Mesenchymal stem cell (in vitro differentiated cells and primary cell): ENCODE data around the gene PML.

Experiments
- DNase-seq: peaks from one replicate; pipeline ENCODE4 v3.0.0-alpha.2; 2013
- H2AFZ ChIP-seq: one replicate; pipeline ENCODE4 v1.6.1; 2013; ENCODE audit warnings: low read depth, mild to moderate bottlenecking, control low read depth, inconsistent platforms, low read length, moderate library complexity
- H2AK5ac ChIP-seq: 2 replicates; pipeline ENCODE4 v1.6.1; 2013; ENCODE audit warnings: low read length, moderate library complexity, mild to moderate bottlenecking, inconsistent platforms; ENCODE audit not compliant: severe bottlenecking
- H2BK120ac ChIP-seq: one replicate; pipeline ENCODE4 v1.6.1; 2013; ENCODE audit warnings: low read depth, mild to moderate bottlenecking, inconsistent platforms, low read length, moderate library complexity
- H2BK12ac ChIP-seq, 2 experiments: one replicate each; pipeline ENCODE4 v1.6.1; 2013; ENCODE audit warnings: inconsistent platforms in 2 of 2, low read length in 2 of 2, mild to moderate bottlenecking in 2 of 2, moderate library complexity in 2 of 2, control low read depth in 1 of 2
- H2BK15ac ChIP-seq: one replicate; pipeline ENCODE4 v1.6.1; 2013; ENCODE audit warnings: mild to moderate bottlenecking, low read depth, inconsistent platforms; ENCODE audit not compliant: poor library complexity, severe bottlenecking
- H2BK5ac ChIP-seq: 2 replicates; pipeline ENCODE4 v1.6.1; 2013; ENCODE audit warnings: low read depth, mild to moderate bottlenecking, low read length, control low read depth, inconsistent platforms; ENCODE audit not compliant: poor library complexity, severe bottlenecking
- H3K14ac ChIP-seq, 2 experiments: one replicate each; pipeline ENCODE4 v1.6.1; 2013; ENCODE audit warnings: inconsistent platforms in 2 of 2, low read length in 2 of 2, control low read depth in 1 of 2, mild to moderate bottlenecking in 1 of 2, moderate library complexity in 1 of 2
- H3K18ac ChIP-seq, 2 experiments: one replicate each; pipeline ENCODE4 v1.6.1; 2013; ENCODE audit warnings: inconsistent platforms in 2 of 2, low read length in 2 of 2, control low read depth in 1 of 2, low read depth in 1 of 2, mild to moderate bottlenecking in 1 of 2
- H3K23ac ChIP-seq, 2 experiments: one replicate each; pipeline ENCODE4 v1.6.1; 2013; ENCODE audit warnings: inconsistent platforms in 2 of 2, low read length in 2 of 2, mild to moderate bottlenecking in 2 of 2, moderate library complexity in 2 of 2, control low read depth in 1 of 2
- H3K27ac ChIP-seq: 2 replicates; pipeline ENCODE4 v1.5.1; 2013; ENCODE audit warnings: mild to moderate bottlenecking, moderate library complexity, low read length, control low read depth, inconsistent platforms; ENCODE audit not compliant: poor library complexity, severe bottlenecking
- H3K27me3 ChIP-seq, 2 experiments: 2 replicates each; pipeline versions ENCODE4 v1.6.1 to v1.7.0; 2013; ENCODE audit warnings: low read length in 2 of 2, mild to moderate bottlenecking in 2 of 2, moderate library complexity in 2 of 2, control low read depth in 1 of 2, inconsistent platforms in 1 of 2; ENCODE audit not compliant: control insufficient read depth in 1 of 2, insufficient read depth in 1 of 2
- H3K36me3 ChIP-seq, 2 experiments: 2 replicates each; pipeline versions ENCODE4 v1.6.1 to v1.7.0; 2013; ENCODE audit warnings: low read length in 2 of 2, control low read depth in 1 of 2, inconsistent platforms in 1 of 2, low read depth in 1 of 2, mild to moderate bottlenecking in 1 of 2; ENCODE audit not compliant: insufficient read depth in 2 of 2, control insufficient read depth in 1 of 2
- H3K4ac ChIP-seq, 2 experiments: one replicate each; pipeline ENCODE4 v1.6.1; 2013; ENCODE audit warnings: inconsistent platforms in 2 of 2, low read length in 2 of 2, mild to moderate bottlenecking in 2 of 2, moderate library complexity in 2 of 2, control low read depth in 1 of 2, low read depth in 1 of 2
- H3K4me1 ChIP-seq: 2 replicates; pipeline ENCODE4 v1.6.1; 2013; ENCODE audit warnings: low read depth, low read length, control low read depth; ENCODE audit not compliant: control insufficient read depth, insufficient read depth
- H3K4me2 ChIP-seq: 2 replicates; pipeline ENCODE4 v1.6.1; 2013; ENCODE audit warnings: low read length, mild to moderate bottlenecking, inconsistent platforms; ENCODE audit not compliant: poor library complexity, severe bottlenecking
- H3K4me3 ChIP-seq, 2 experiments: 2 replicates each; pipeline versions ENCODE4 v1.5.1 to v1.7.0; 2013; ENCODE audit warnings: low read length in 2 of 2, mild to moderate bottlenecking in 2 of 2, control low read depth in 1 of 2, low read depth in 1 of 2; ENCODE audit not compliant: insufficient read depth in 1 of 2
- H3K79me1 ChIP-seq: replicated peaks from 2 replicates; pipeline ENCODE4 v1.6.1; 2013; ENCODE audit warnings: mild to moderate bottlenecking, control low read depth, low read length, inconsistent platforms; ENCODE audit not compliant: poor library complexity, severe bottlenecking
- H3K9ac ChIP-seq: 2 replicates; pipeline ENCODE4 v1.7.0; 2013; ENCODE audit warnings: mild to moderate bottlenecking, low read length, moderate library complexity
- H3K9me3 ChIP-seq: 2 replicates; pipeline ENCODE4 v1.7.0; 2013; ENCODE audit warnings: mild to moderate bottlenecking, low read length; ENCODE audit not compliant: control insufficient read depth
- H4K8ac ChIP-seq: one replicate; pipeline ENCODE4 v1.6.1; 2013; ENCODE audit warnings: inconsistent platforms, mild to moderate bottlenecking, low read length, moderate library complexity
- H4K91ac ChIP-seq: one replicate; pipeline ENCODE4 v1.6.1; 2013; ENCODE audit warnings: mild to moderate bottlenecking, low read length, inconsistent platforms
- WGBS: methylation state at CpG from one replicate; pipeline ENCODE4 v1.1.7; 2013; ENCODE audit warnings: mixed read lengths; 5-methylcytosine and 5-hydroxymethylcytosine counted together

Gene PML

GRCh38 chr15:73989001-73989798, 5.3 kb upstream of the PML start:
- DNase-seq = peak; percentile 92
- Histone ChIP-seq H3K9me3 (no peaks in the 10 kb centered on the region), H3K4ac (peak overlapping the region; percentile 72 to 88), H3K36me3 (peaks cover 17 to 25% of the 10 kb centered on the region in 2 experiments), H2BK120ac (peak overlapping the region; percentile 29), H3K4me3 (peak overlapping the region in 1 of 2 experiments; percentile 5), H3K23ac (peak overlapping the region in 1 of 2 experiments; percentile 0), H4K91ac (peak overlapping the region; percentile 90), H2AK5ac (peak overlapping the region; percentile 93), H4K8ac (peak overlapping the region; percentile 33), H3K18ac (peak overlapping the region; percentile 58 to 64), H3K4me1 (peaks cover 72% of the 10 kb centered on the region), H2BK12ac (peak overlapping the region; percentile 81 to 95), H3K79me1 (peaks cover 20% of the 10 kb centered on the region), H2BK5ac (peak overlapping the region; percentile 79), H3K27me3 (no peaks in the 10 kb centered on the region), H2AFZ (no peak overlapping the region), H2BK15ac (peak overlapping the region; percentile 85), H3K4me2 (no peak overlapping the region), H3K27ac (peak overlapping the region; percentile 99), H3K14ac (peak overlapping the region in 1 of 2 experiments; percentile 66), H3K9ac (peak overlapping the region; percentile 45)
- WGBS = 68% methylated on average over 9 of the region's 9 CpGs

- H3K18ac ChIP-seq = peak overlapping the region; percentile 49 to 77
- peaks cover 60% of the 10 kb centered on the region for H3K4me1 ChIP-seq
- H2BK120ac ChIP-seq = peak overlapping the region; percentile 59
- no peak for DNase-seq
- H3K14ac ChIP-seq = no peak overlapping the region
- no peaks in the 10 kb centered on the region for H3K9me3 ChIP-seq
- H3K36me3 ChIP-seq = peaks cover 15 to 17% of the 10 kb centered on the region in 2 experiments
- peak overlapping the region; percentile 86 for H3K9ac ChIP-seq
- H2BK5ac ChIP-seq = peak overlapping the region; percentile 15
- peak overlapping the region; percentile 95 to 96 for H2BK12ac ChIP-seq
- H2AFZ ChIP-seq = no peak overlapping the region
- peak overlapping the region; percentile 48 to 71 for H3K4ac ChIP-seq
- H3K79me1 ChIP-seq = peaks cover 19% of the 10 kb centered on the region
- H3K27ac ChIP-seq = peak overlapping the region; percentile 99
- H3K4me3 ChIP-seq = peak overlapping the region in 1 of 2 experiments; percentile 84
- peak overlapping the region; percentile 65 for H4K91ac ChIP-seq
- peak overlapping the region; percentile 68 for H2BK15ac ChIP-seq
- peak overlapping the region; percentile 95 for H2AK5ac ChIP-seq
- 92% methylated on average over 9 of the region's 9 CpGs for WGBS
- peak overlapping the region in 1 of 2 experiments; percentile 42 for H3K23ac ChIP-seq
- no peaks in the 10 kb centered on the region for H3K27me3 ChIP-seq
- no peak overlapping the region for H3K4me2 ChIP-seq
- peak overlapping the region; percentile 66 for H4K8ac ChIP-seq
Measured at GRCh38 chr15:73990250-73991005, 4.1 kb upstream of the PML start.

GRCh38 chr15:73991260-73991659, 3.3 kb upstream of the PML start:
- peak overlapping the region; percentile 63 for H2BK5ac ChIP-seq

More at GRCh38 chr15:73991260-73991659, 3.3 kb upstream of the PML start:
- Histone ChIP-seq H4K8ac (peak overlapping the region; percentile 85), H3K9ac (peak overlapping the region; percentile 86), H2BK12ac (peak overlapping the region; percentile 11 to 51), H3K4me3 (peak overlapping the region; percentile 73 to 84), H2BK15ac (no peak overlapping the region), H3K23ac (peak overlapping the region in 1 of 2 experiments; percentile 23), H3K9me3 (no peaks in the 10 kb centered on the region), H3K14ac (no peak overlapping the region), H3K4ac (peak overlapping the region in 1 of 2 experiments; percentile 79), H3K4me1 (peaks cover 53% of the 10 kb centered on the region), H3K79me1 (peaks cover 17% of the 10 kb centered on the region), H3K27me3 (no peaks in the 10 kb centered on the region), H2AFZ (no peak overlapping the region), H3K4me2 (peak overlapping the region; percentile 91), H3K18ac (no peak overlapping the region), H4K91ac (no peak overlapping the region), H3K27ac (peak overlapping the region; percentile 53), H3K36me3 (peaks cover 14 to 19% of the 10 kb centered on the region in 2 experiments), H2AK5ac (peak overlapping the region; percentile 80), H2BK120ac (peak overlapping the region; percentile 11)
- 62% methylated on average over 5 of the region's 5 CpGs for WGBS
- peak; percentile 45 for DNase-seq
